ENCODE measurements around the gene HEMK1. TPM values are rescaled to one million over a fixed set of nuclear protein-coding genes. Genes with fewer than 3 reads are reported as not detected.

The HEMK1 gene
- total RNA-seq, 1 donor from 2014 or later = 28.3 TPM

DNA sequence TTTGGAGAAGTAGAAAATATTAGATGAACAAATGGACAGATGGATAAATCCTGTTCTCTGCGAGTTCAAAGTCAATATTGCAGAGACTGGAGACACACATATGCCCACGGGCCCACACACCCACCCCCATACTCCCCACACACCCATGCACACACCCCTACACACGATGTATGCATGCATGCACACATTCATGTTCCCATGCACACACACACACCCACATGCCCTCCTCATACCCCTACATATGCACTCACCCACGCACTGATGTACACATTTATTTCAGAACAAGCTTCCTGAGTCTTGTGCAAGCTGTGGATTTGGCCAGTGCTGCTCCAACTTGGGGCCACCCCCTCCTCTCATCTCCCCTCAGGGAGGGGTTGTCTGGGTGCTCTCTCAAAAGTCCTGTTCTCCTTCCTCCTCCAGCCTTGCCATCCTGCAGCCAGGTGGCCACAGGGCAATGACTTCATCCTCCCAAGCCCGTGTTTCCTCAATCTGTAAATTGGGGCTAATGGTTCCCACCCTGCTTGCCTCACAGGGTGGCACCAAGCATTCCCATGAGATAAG is 64.0 kb downstream of the HEMK1 start:
- Histone ChIP-seq H3K27ac (no peak overlapping the region), H3K4me3 (no peak overlapping the region), H3K4me1 (peaks cover 9% of the 10 kb centered on the region), H3K9me3 (no peaks in the 10 kb centered on the region), H3K27me3 (no peaks in the 10 kb centered on the region), H3K36me3 (no peaks in the 10 kb centered on the region)
- intact Hi-C loops (cut with DNase I) = no loop called here
- DNase-seq = no peak
- TF ChIP-seq, protein P1, sequence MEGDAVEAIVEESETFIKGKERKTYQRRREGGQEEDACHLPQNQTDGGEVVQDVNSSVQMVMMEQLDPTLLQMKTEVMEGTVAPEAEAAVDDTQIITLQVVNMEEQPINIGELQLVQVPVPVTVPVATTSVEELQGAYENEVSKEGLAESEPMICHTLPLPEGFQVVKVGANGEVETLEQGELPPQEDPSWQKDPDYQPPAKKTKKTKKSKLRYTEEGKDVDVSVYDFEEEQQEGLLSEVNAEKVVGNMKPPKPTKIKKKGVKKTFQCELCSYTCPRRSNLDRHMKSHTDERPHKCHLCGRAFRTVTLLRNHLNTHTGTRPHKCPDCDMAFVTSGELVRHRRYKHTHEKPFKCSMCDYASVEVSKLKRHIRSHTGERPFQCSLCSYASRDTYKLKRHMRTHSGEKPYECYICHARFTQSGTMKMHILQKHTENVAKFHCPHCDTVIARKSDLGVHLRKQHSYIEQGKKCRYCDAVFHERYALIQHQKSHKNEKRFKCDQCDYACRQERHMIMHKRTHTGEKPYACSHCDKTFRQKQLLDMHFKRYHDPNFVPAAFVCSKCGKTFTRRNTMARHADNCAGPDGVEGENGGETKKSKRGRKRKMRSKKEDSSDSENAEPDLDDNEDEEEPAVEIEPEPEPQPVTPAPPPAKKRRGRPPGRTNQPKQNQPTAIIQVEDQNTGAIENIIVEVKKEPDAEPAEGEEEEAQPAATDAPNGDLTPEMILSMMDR (IDR thresholded peaks at IDR 0.05) = no peak
- peak; percentile 11 for ATAC-seq

DNA sequence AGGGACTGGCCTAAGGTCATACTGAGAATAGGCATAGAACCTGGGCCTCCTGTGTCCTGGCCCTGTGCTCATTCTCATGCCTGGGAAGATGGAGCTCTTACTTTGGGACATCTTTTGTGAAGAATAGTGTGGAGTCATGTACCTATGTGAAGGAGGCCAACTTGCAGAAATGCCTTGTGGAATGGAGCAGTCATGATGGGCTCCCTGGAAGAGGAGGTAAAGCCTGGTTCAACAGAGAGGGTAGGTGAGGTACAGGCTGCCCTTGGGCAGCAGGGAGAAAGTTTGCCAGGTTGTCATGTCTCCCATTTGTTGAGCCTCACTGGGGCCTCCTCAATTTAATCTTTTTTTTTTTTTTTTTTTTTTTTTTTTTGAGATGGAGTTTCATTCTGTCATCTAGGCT is 65.7 kb downstream of the HEMK1 start:
- H3K27me3 ChIP-seq = no peaks in the 10 kb centered on the region
- intact Hi-C loops (cut with DNase I) = no loop called here
- ATAC-seq (no peak), DNase-seq (no peak)
- TF ChIP-seq, protein P1 (IDR thresholded peaks at IDR 0.05) = no peak
- peaks cover 4% of the 10 kb centered on the region for H3K36me3 ChIP-seq
- no peaks in the 10 kb centered on the region for H3K9me3 ChIP-seq
- H3K4me1 ChIP-seq = peaks cover 9% of the 10 kb centered on the region
- no peak overlapping the region for H3K4me3 ChIP-seq
- no peak overlapping the region for H3K27ac ChIP-seq

DNA sequence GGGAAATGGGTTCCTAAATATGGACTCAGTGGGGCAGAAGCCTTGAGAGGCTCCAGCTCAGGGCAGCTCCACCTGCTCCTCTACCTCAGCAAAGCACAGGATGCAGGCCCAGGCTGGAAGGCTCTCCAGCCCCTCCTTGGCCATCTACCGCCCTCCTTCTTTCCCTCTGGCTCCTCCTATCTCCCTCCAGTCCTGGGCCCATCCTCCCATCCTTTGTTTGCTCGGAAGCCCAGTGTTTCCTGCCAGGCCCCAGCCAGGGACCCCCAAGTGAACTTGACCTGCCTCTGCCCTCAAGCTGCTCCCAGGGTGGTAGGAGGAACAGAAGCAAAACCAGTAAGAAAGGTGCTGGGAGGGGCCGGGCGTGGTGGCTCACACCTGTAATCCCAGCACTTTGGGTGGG is 67.7 kb downstream of the HEMK1 start:
- H3K4me3 ChIP-seq = no peak overlapping the region
- H3K27me3 ChIP-seq = no peaks in the 10 kb centered on the region
- DNase-seq (no peak), ATAC-seq (no peak)
- H3K4me1 ChIP-seq = peaks cover 5% of the 10 kb centered on the region
- peaks cover 23% of the 10 kb centered on the region for H3K36me3 ChIP-seq
- H3K9me3 ChIP-seq = no peaks in the 10 kb centered on the region
- TF ChIP-seq, protein P1 (IDR thresholded peaks at IDR 0.05) = no peak
- intact Hi-C loops (cut with DNase I) = no loop called here
- H3K27ac ChIP-seq = no peak overlapping the region

DNA sequence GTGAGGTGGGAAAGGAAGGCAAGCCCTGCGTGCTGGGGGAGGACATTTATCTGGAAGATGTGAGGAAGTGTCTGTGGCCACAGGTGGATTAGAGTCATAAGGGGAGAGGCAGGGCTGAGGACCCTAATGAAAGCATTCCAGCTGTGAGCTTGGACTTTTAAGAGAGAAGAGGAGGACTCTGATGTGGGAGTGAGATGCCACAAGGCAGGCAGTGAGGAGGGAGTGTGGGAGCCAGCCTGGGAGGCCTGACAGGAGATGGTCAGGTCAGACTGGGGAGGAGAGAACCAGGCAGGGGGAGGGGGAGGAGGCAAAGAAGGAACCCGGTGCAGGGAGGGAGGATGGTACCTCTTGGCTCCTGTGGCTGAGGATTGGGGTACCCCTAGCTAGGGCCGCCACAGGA is 68.6 kb downstream of the HEMK1 start:
- intact Hi-C loops (cut with DNase I) = no loop called here
- TF ChIP-seq, protein P1 (IDR thresholded peaks at IDR 0.05) = no peak
- no peak overlapping the region for H3K4me3 ChIP-seq
- no peak overlapping the region for H3K27ac ChIP-seq
- peaks cover 33% of the 10 kb centered on the region for H3K36me3 ChIP-seq
- no peaks in the 10 kb centered on the region for H3K9me3 ChIP-seq
- peaks cover 5% of the 10 kb centered on the region for H3K4me1 ChIP-seq
- no peaks in the 10 kb centered on the region for H3K27me3 ChIP-seq
- no peak for ATAC-seq
- DNase-seq = no peak

DNA sequence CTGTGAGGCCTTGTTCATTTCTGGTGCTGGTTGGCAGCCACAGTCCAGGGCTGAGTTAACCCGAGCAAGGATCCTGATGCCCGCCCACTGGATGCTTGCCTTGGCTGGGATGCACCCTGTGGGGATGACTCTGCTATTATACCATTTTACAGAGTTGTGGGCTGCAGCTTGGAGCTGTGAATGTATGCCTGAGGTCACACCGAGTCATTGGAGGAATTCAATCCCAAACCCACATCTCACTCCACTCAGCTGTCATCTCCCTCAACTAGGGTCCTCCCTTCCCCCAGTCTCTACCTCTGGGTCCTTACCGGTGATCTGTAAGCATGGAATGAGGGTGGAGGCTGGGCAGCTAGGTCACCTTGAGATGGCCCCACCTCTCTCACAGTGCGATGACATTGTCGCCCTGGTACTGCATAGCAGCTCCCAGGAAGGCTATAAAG is 69.8 kb downstream of the HEMK1 start:
- TF ChIP-seq, protein P1 (IDR thresholded peaks at IDR 0.05) = no peak
- intact Hi-C loops (cut with DNase I) = no loop called here
- peaks cover 5% of the 10 kb centered on the region for H3K4me1 ChIP-seq
- peaks cover 42% of the 10 kb centered on the region for H3K36me3 ChIP-seq
- H3K27me3 ChIP-seq = no peaks in the 10 kb centered on the region
- ATAC-seq (peak; percentile 4), DNase-seq (no peak)
- H3K27ac ChIP-seq = no peak overlapping the region
- H3K4me3 ChIP-seq = no peak overlapping the region
- no peaks in the 10 kb centered on the region for H3K9me3 ChIP-seq

DNA sequence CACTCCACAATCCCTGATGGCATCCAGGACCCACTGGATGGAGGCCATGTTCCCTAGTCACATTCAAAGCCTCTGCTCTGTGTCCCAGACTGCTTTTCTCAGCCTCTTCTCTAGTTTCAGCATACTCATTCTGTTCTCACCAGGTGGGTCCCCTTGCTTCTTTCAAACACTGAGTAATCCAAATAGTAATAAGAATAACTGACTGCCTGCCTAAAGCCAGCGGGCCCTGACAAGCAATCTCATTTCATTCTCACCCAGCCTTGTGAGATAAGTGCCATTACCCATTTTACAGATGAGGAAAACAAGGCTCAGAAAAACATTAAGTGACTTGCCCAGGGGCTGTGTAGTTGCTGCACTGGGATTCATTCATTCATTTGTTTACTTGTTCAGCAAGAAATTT is 73.1 kb downstream of the HEMK1 start:
- no peaks in the 10 kb centered on the region for H3K27me3 ChIP-seq
- no peak for ATAC-seq
- no peak overlapping the region for H3K27ac ChIP-seq
- H3K4me3 ChIP-seq = no peak overlapping the region
- DNase-seq = no peak
- H3K36me3 ChIP-seq = peaks cover 75% of the 10 kb centered on the region
- intact Hi-C loops (cut with DNase I) = no loop called here
- TF ChIP-seq, protein P1 (IDR thresholded peaks at IDR 0.05) = no peak
- no peaks in the 10 kb centered on the region for H3K9me3 ChIP-seq
- no peaks in the 10 kb centered on the region for H3K4me1 ChIP-seq

All from upper lobe of right lung (tissue), 1 donor.